Endothelial cell of umbilical vein (primary cell): Measurements from ENCODE around the gene LDLRAD4.

ENCODE experiments used
- FOS ChIP-seq: IDR thresholded peaks from 2 replicates; pipeline ENCODE4 v1.6.1; 2011; ENCODE audit warnings: mild to moderate bottlenecking, low read length, moderate library complexity, borderline replicate concordance; ENCODE audit not compliant: insufficient read depth
- POLR2A ChIP-seq: IDR thresholded peaks from 2 replicates; pipeline ENCODE4 v1.6.1; 2012; ENCODE audit warnings: low read depth, mild to moderate bottlenecking, control low read depth, low read length
- POLR2AphosphoS5 ChIP-seq: IDR thresholded peaks from 2 replicates; pipeline ENCODE4 v1.6.1; 2012; ENCODE audit warnings: low read depth, mild to moderate bottlenecking, control low read depth, low read length, moderate library complexity; ENCODE audit not compliant: insufficient read depth
- TF ChIP-seq, protein P1 (sequence below), 2 donors: IDR thresholded peaks; 1 replicate in 1 of 2; 2 replicates in 1 of 2; pipeline ENCODE4 v1.5.1; 2011; ENCODE audit warnings: low read length in 2 of 2, mild to moderate bottlenecking in 2 of 2, moderate library complexity in 2 of 2, control low read depth in 1 of 2, inconsistent platforms in 1 of 2, low read depth in 1 of 2; ENCODE audit not compliant: insufficient read depth in 1 of 2; ENCODE audit errors: extremely low read depth in 1 of 2
- TF ChIP-seq, protein P2 (sequence below): IDR thresholded peaks from 2 replicates; pipeline ENCODE4 v1.6.1; 2011; ENCODE audit not compliant: insufficient read depth, insufficient read length

DNA sequence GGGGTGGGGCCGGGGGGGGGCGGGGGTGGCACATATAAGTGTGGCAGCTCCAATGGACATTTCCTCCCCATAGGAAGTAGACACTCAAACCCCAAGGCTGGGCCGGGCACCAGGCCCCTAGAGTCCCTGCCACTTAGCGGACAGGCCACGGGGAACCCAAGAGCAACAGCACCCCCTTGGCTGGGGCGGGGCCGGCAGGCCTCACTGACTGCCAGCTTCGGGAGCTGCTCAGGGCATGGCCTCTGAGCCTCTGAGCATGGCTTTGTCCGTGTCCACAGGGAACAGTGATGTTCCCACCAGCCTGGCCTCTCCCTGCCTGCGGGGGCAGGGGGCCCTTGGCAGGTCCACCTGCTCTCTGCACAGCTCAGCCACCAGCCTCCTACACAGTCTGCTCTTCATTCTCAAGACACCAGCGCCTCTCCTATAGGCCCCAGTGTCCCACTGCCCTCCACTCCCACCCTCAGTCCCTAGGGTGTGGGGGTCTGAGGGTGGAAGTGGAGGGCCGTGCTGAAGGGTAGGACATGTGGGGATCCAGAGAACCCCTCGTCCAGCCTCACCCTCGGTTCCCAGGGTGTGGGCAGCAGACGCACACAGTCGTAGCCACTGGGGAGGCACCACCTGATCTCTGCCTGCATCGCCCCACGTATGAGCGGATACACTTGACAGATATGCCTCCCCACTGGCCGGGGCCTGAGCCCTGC, 401.1 kb downstream of the LDLRAD4 start:
- TF ChIP-seq, protein P1, sequence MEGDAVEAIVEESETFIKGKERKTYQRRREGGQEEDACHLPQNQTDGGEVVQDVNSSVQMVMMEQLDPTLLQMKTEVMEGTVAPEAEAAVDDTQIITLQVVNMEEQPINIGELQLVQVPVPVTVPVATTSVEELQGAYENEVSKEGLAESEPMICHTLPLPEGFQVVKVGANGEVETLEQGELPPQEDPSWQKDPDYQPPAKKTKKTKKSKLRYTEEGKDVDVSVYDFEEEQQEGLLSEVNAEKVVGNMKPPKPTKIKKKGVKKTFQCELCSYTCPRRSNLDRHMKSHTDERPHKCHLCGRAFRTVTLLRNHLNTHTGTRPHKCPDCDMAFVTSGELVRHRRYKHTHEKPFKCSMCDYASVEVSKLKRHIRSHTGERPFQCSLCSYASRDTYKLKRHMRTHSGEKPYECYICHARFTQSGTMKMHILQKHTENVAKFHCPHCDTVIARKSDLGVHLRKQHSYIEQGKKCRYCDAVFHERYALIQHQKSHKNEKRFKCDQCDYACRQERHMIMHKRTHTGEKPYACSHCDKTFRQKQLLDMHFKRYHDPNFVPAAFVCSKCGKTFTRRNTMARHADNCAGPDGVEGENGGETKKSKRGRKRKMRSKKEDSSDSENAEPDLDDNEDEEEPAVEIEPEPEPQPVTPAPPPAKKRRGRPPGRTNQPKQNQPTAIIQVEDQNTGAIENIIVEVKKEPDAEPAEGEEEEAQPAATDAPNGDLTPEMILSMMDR (IDR thresholded peaks at IDR 0.05; ENCODE audit: extremely low read depth in 1 of 2, insufficient read depth in 1 of 2, low read depth in 1 of 2, low read length in 2 of 2), result no peak
- TF ChIP-seq POLR2A, result no peak
- TF ChIP-seq, protein P2, sequence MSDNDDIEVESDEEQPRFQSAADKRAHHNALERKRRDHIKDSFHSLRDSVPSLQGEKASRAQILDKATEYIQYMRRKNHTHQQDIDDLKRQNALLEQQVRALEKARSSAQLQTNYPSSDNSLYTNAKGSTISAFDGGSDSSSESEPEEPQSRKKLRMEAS, result no peak
- TF ChIP-seq POLR2AphosphoS5, result no peak
- TF ChIP-seq FOS, result no peak
